PFSK-1 (cell line): ENCODE data around the gene SUGP2.

Experiments
- FOXP2 ChIP-seq: optimal IDR thresholded peaks from 2 replicates; pipeline ENCODE3; 2011; ENCODE audit warnings: borderline replicate concordance, control low read depth, inconsistent platforms; ENCODE audit not compliant: insufficient read depth; ENCODE audit errors: extremely low read length, extremely low read depth
- POLR2AphosphoS5 ChIP-seq: IDR thresholded peaks from 2 replicates; pipeline ENCODE4 v1.6.1; 2012; ENCODE audit warnings: low read depth, mild to moderate bottlenecking, control low read depth, low read length, moderate library complexity
- TAF1 ChIP-seq: IDR thresholded peaks from 2 replicates; pipeline ENCODE4 v1.6.1; 2012; ENCODE audit warnings: low read length, control low read depth, borderline replicate concordance; ENCODE audit not compliant: insufficient read depth

DNA sequence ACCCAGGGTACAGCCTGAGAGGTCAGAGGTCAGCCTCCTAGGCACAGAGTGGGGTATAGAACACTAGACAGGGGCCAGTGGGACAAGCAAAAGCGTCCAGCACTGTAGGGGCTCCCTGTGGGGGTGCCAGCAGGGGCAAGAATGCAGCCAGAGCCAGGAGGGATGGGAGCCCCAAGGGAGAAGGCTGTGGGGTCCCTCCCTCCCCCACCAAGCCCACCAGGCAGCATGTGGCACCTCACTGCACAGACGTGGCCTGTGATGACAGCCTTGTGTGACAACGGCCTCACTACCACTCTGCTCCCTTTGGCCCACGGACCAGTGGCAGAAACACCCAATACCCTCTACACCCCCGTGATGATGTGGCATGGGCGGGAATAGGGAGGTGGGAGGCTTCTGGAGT is 10.2 kb upstream of the SUGP2 start:
- TF ChIP-seq TAF1 (no peak), POLR2AphosphoS5 (no peak), FOXP2 (no peak)
